CD1c-positive myeloid dendritic cell (primary cell): ENCODE measurements around the gene CROCC2.
"Not testable (repeated sequence)": the region's sequence is repeated elsewhere in the genome, so short reads cannot be mapped to it uniquely, and the experiment has no call there.

Experiments used
- DNase-seq: peaks from one replicate; pipeline ENCODE4 v3.0.0-alpha.2; 2016; ENCODE audit errors: extremely low spot score

The CROCC2 gene

GRCh38 chr2:240966906-240967680 is 61.0 kb downstream of the CROCC2 start:
- no peak for DNase-seq

GRCh38 chr2:240967681-240968621 is 61.8 kb downstream of the CROCC2 start:
- DNase-seq = no peak

- DNase-seq = no peak
These were observed 62.8 kb downstream of the CROCC2 start for GRCh38 chr2:240968731-240969624.

GRCh38 chr2:240970104-240970503 is 64.0 kb downstream of the CROCC2 start:
- no peak for DNase-seq

GRCh38 chr2:240970816-240971215 is 64.7 kb downstream of the CROCC2 start:
- DNase-seq = no peak

- DNase-seq = no peak
These were observed 66.1 kb downstream of the CROCC2 start for GRCh38 chr2:240972201-240972600.

GRCh38 chr2:240972636-240973521 is 66.7 kb downstream of the CROCC2 start:
- no peak for DNase-seq

- no peak for DNase-seq
These were observed 68.8 kb downstream of the CROCC2 start for GRCh38 chr2:240974771-240975572.

- not testable (repeated sequence) for DNase-seq
These were observed 69.8 kb downstream of the CROCC2 start for GRCh38 chr2:240975903-240976302.

GRCh38 chr2:240981280-240981679 is 75.1 kb downstream of the CROCC2 start:
- peak; percentile 9 for DNase-seq

- no peak for DNase-seq
These were observed 76.0 kb downstream of the CROCC2 start for GRCh38 chr2:240981871-240982800.

GRCh38 chr2:240982821-240983281 is 76.7 kb downstream of the CROCC2 start:
- DNase-seq = no peak

GRCh38 chr2:240983361-240983995 is 77.3 kb downstream of the CROCC2 start:
- peak; percentile 17 for DNase-seq

GRCh38 chr2:240983996-240984498 is 77.9 kb downstream of the CROCC2 start:
- DNase-seq = peak; percentile 2

- no peak for DNase-seq
These were observed 80.0 kb downstream of the CROCC2 start for GRCh38 chr2:240985881-240986786.

GRCh38 chr2:240986787-240987411 is 80.8 kb downstream of the CROCC2 start:
- DNase-seq = no peak
